ENCODE data around the gene TTC39C.
"Not testable (repeated sequence)": the region's sequence is repeated elsewhere in the genome, so short reads cannot be mapped to it uniquely, and the experiment has no call there.

The TTC39C gene

GRCh38 chr18:24136967-24137373 lies 122.4 kb downstream of the TTC39C start:
- no peak for DNase-seq (ENCODE audit: low spot score)

DNA sequence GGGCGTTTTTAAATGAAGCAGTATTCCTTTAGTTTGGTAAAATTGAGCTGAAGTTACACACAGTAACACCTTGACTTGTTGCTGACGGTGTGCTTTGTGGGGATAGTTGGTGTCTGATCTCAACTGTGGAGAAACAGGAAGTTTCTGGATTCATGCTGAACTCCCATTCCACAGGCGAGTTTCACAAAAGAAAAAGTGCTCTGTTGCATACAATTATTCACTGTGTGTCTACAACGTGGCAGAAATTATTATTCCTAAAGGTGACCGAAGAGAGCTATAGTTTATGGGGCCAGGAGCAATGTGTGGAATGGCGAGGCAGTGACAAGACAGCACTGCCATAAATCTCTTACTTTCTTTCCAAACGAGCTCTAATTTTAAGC lies 123.8 kb downstream of the TTC39C start:
- DNase-seq (ENCODE audit: low spot score): no peak

DNA sequence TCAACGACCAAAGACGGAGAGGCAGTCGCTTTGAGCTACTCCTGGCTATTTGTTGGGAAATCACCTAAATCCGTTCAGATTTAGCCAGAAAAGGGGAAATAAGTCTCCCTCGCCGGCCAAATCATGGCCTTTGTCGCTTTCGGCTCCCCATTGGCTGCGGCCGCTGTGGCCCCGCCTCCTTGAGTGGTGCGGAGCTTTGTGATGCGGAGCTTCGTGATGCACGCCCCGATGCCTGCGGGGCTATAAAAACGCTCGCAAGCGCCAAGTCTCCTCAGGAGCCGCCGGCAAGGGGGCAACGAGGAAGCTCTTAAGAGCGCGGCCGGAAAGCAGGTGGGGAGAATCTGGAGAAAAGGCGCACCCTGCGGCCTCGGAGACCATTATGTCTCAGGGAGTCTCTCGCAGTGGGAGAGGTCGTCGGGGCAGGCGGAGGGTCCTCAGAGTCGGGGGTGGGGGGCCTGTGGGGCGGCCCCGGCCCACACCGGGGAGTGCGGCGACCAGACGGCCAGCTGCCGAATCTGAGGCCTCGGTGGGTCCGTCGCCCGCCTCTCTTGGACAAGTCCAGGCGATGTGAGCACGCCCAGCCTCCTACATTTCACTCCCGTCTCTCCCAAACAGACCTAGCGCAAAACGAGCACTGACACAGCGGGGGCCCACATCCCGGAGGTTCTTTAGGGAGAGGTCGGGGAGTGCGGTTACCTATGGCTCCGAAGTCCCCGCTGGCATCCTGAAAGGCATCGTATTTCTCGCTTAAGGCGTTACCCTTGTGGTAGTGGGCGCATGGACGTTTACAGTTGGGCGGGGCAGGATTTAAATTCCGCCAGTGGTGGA lies 124.4 kb downstream of the TTC39C start, which contains the start of gene CABYR:
Gene CABYR, plus strand, starts transcription at position 274 of the 828 bp plus-strand sequence. CDS start 4,053 bp downstream, outside the sequence.
- peak; percentile 61 for DNase-seq (ENCODE audit: low spot score)

DNA sequence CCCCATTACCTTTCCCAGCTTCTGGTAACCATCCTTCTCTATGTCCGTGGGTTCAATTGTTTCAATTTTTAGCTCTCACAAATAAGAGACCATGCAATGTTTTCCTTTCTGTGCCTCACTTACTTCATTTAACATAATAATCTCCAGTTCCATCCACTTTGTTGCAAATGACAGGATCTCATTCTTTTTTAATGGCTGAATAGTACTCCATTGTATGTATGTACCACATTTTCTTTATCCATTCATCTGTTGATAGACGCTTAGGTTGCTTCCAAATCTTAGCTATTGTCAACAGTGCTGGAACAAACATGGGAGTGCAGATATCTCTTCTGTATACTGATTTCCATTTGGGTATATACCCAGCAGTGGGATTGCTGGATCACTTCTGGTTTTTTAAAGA lies 126.1 kb downstream of the TTC39C start:
- DNase-seq (ENCODE audit: low spot score): no peak

DNA sequence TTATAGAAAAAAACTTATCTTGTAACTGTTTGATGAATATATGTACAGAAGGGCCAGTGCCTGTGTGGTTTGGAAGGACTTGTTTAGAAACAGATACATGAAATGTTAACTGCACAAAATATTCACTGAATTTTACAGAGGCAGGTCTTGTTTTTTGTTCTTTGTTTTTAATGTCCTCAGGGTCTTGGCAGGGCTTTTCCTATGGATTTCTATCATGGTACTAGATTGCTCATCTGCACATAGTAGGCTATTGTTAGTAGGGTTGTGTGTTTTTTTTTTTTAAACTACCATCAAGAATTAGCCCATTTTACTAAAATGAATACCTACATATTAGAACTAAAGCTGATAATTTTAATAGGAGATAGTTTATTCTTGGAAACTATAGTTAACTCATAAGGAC lies 127.8 kb downstream of the TTC39C start:
- DNase-seq (ENCODE audit: low spot score): no peak

- not testable (repeated sequence) for DNase-seq (ENCODE audit: low spot score)
Measured at GRCh38 chr18:24149591-24149990, 135.0 kb downstream of the TTC39C start.

- no peak for DNase-seq (ENCODE audit: low spot score)
Measured at GRCh38 chr18:24153397-24153796, 138.8 kb downstream of the TTC39C start.

- DNase-seq (ENCODE audit: low spot score): no peak
Measured at GRCh38 chr18:24157855-24158254, 143.3 kb downstream of the TTC39C start.

DNA sequence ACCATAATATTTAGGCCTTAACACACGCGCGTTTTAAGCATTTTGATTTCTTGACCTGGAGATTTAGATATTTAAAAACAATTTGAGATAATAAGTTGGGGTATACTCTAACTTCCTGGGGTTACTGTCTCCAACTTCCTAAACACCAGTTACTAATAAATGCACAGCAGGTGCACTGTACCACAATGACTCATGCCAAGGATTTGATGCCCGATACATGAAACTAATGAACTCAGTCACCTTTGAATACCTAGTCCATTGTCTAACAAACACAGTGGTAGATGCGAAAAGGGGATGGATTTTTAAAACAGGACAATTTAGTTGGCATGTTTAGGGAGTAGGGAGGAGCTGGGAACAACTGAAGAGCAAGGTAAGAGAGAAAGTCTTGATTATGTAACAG lies 145.5 kb downstream of the TTC39C start:
- DNase-seq (ENCODE audit: low spot score): no peak

DNA sequence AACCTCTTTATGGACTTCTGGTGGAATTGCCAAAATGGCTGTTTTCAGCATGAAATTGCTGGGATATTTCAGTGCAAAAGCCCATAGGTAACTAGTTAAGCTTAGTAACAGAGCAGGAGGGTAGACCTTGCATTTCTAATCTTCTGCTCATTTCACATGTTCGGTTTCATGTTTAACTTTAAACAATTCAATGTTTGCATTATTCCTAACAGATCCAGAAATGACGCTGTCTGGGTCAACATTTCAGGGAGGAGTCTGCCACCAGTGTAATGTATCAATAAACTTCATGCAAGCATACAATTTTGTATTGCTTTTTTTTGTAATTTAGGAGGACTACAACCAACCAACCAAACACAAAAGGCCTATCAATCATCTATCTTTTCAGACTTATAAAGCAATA lies 146.8 kb downstream of the TTC39C start:
- DNase-seq (ENCODE audit: low spot score): no peak

- DNase-seq (ENCODE audit: low spot score): no peak
Measured at GRCh38 chr18:24168496-24168895, 153.9 kb downstream of the TTC39C start.

DNA sequence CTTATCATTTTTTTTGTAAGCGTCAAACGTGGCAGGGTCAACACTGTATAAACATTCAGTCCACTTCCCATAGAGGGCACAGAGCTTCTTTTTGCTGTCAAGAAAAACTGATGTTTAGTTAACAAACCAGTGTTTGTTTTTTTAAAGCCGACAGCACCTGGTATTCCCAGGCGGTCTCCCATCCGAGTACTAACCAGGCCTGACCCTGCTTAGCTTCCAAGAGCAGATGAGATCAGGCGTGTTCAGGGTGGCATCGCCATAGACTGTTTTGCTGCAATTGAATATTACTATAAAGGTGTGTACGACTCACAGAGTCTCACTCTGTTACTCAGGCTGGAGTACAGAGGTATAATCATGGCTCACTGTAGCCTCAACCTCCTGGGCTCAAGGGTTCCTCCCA lies 155.8 kb downstream of the TTC39C start:
- no peak for DNase-seq (ENCODE audit: low spot score)

- no peak for DNase-seq (ENCODE audit: low spot score)
Measured at GRCh38 chr18:24173997-24174396, 159.4 kb downstream of the TTC39C start.

DNA sequence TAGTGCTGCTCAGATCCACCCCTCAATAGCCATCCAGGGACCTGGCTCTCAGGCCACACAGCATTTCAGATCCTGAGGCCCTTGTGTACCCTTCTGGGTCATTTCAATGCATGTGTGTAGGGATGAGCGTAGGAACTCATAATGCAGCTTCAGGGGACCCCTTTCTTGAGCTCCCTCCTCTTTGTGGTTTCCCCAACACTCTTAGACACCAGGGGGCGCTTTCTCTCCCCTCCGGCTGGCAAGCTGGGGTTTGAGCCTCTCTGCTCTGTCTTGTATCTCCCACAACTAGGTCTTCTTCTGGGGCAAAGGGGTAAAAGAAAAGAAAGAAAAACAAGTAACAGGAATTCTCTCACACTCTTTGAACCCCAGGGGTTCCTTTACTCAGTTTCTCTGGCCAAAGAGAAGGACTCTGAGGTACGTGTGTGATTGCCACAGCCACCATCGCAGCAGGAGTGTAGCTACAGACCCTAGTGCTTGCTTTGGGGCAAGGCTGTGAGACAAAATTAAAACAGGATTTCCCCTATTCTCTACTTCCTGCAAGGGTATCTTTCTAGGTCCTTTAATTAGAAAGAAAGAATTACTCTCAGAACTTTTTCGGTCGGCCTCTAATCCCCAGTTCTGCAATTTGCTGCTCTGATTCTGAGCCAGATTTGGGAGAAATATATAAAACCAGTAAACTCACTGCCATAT lies 162.3 kb downstream of the TTC39C start:
- DNase-seq (ENCODE audit: low spot score): peak; percentile 6

DNA sequence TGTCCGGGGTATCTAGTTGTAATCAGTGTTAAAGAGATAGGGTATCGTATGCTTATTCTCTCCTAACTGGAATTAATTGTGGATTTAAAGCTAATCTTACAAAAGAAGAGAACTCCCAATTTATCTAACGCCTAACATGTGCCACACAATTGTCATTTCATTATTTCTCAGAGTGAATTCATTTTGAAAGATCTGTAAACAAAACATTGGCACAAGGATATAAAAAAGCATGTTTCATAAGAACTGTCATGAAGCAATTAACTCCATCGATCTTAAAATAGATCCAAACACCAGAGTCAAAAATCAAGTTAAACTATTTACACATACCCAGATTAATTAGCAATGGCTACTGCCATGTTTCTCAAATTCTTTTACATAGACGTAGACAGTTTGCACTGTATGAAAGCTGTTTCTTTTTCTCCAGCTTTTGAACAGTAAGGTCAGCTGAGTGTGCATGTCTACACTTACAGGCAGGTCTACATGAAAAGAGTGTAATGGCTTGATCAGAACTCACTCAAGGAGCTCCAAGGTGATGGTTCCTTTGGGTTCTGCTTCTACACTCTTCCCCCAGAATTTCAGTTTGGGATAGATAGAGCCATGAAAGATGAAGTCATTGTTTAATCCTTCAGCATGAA lies 163.1 kb downstream of the TTC39C start:
- DNase-seq (ENCODE audit: low spot score): no peak

GRCh38 chr18:24180048-24180447 lies 165.5 kb downstream of the TTC39C start:
- DNase-seq (ENCODE audit: low spot score): no peak

DNA sequence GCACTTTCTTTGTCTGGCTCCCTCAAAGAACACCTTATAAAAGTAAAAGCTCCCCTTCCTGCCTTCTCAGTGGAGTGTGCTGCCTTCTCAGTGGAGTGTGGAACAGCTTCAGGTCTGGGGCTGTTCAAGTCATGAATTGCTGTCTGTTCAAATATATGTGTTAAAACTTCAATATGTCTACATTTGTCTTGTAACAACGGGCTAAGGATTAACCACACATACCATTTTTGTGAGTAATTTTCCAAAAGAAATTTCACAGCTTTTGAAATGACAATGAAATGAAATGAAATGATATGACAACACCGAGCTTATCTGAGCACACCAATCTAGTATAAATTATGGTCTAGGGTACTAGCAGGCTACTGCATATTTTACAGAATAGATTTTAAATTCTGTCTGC lies 167.3 kb downstream of the TTC39C start:
- no peak for DNase-seq (ENCODE audit: low spot score)

Measured in CD4-positive, alpha-beta T cell treated with Interleukin-6 at 100 ng/mL for 8 hours (primary cell).